Activated CD8-positive, alpha-beta memory T cell treated with anti-CD3 and anti-CD28 coated beads, Interleukin-2, amount 50 U/mL, for 1 hour (primary cell): ENCODE measurements around the gene FEV.

Source experiments
- DNase-seq: peaks from one replicate; pipeline ENCODE4 v3.0.0-alpha.2; 2020; ENCODE audit errors: extremely low read depth

The FEV gene

GRCh38 chr2:219017201-219017931 lies 32.4 kb upstream of the FEV start:
- DNase-seq = no peak

GRCh38 chr2:219016721-219017120 lies 31.7 kb upstream of the FEV start:
- no peak for DNase-seq

GRCh38 chr2:219010873-219011272 lies 25.9 kb upstream of the FEV start:
- no peak for DNase-seq

- DNase-seq = no peak
Measured at GRCh38 chr2:219010162-219010756, 25.3 kb upstream of the FEV start.

- no peak for DNase-seq
Measured at GRCh38 chr2:219009294-219009693, 24.3 kb upstream of the FEV start.

- DNase-seq = no peak
Measured at GRCh38 chr2:219003979-219004378, 19.0 kb upstream of the FEV start.

- DNase-seq = no peak
Measured at GRCh38 chr2:219003267-219003634, 18.3 kb upstream of the FEV start.

GRCh38 chr2:219002395-219003266 lies 17.6 kb upstream of the FEV start:
- DNase-seq = no peak

GRCh38 chr2:219001577-219002394 lies 16.8 kb upstream of the FEV start:
- DNase-seq = no peak

- DNase-seq = no peak
Measured at GRCh38 chr2:219001100-219001576, 16.2 kb upstream of the FEV start.

GRCh38 chr2:219000569-219000960 lies 15.6 kb upstream of the FEV start:
- DNase-seq = no peak

- no peak for DNase-seq
Measured at GRCh38 chr2:218999881-219000568, 15.0 kb upstream of the FEV start.

GRCh38 chr2:218999021-218999880 lies 14.3 kb upstream of the FEV start:
- no peak for DNase-seq

GRCh38 chr2:218998414-218999002 lies 13.5 kb upstream of the FEV start:
- no peak for DNase-seq

GRCh38 chr2:218997731-218998130 lies 12.7 kb upstream of the FEV start:
- no peak for DNase-seq

- DNase-seq = no peak
Measured at GRCh38 chr2:218996937-218997336, 12.0 kb upstream of the FEV start.

- peak; percentile 36 for DNase-seq
Measured at GRCh38 chr2:218995972-218996711, 11.2 kb upstream of the FEV start.

- DNase-seq = no peak
Measured at GRCh38 chr2:218995561-218995960, 10.6 kb upstream of the FEV start.
